Activated CD8-positive, alpha-beta memory T cell treated with anti-CD3 and anti-CD28 coated beads for 24 hours (primary cell): ENCODE data around the gene AEN.

Source experiments
- DNase-seq: peaks from one replicate; pipeline ENCODE4 v3.0.0-alpha.2; 2020

AEN gene

DNA sequence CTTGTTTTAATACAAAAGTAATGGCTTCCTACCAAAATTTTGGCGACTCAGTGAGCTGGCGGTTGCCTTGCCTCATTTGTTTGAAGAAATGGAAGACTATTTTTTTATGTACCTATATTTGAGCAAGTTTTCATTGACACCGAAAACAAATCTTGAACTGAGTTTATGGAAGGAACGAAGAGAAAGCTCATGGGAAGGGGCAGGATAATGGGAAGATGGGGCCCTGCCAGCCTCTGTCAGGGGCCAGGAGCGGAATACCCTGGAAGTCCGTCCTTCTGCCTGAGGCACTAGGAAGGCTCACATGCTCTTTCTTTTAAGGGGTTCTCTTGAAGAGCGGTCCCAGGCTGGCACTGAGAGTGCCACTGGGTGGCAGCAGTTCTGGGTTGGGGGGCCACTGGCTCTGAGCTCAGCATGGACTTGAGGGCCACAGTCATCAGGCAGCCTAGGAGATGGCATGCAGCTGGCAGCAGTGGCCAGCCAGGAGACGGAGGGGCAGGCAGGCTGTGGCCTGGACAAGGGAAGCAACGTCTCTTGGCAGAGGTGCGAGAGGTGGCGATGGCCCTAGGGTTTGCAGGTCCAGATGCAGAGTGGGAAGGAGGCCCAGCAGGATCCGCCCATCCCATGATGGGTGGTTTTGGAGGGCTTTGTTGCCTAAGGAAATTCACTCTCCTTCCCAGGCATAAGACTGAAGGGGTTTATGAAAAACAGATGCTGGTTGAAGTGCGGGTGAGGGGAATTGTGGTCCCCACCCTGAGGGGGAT is 59.3 kb downstream of the AEN start:
- DNase-seq = no peak

GRCh38 chr15:88681610-88682221 is 60.6 kb downstream of the AEN start:
- no peak for DNase-seq
